Measurements from ENCODE around the gene HEPACAM.

Gene HEPACAM

GRCh38 chr11:124942466-124943253 is 6.8 kb upstream of the HEPACAM start:
- DNase-seq, result no peak

GRCh38 chr11:124941703-124942102 is 5.9 kb upstream of the HEPACAM start:
- DNase-seq, result no peak

GRCh38 chr11:124938970-124939369 is 3.1 kb upstream of the HEPACAM start:
- DNase-seq, result no peak

- no peak for DNase-seq
Observed at GRCh38 chr11:124938206-124938765, 2.4 kb upstream of the HEPACAM start.

- no peak for DNase-seq
Observed at GRCh38 chr11:124937336-124937935, 1.6 kb upstream of the HEPACAM start.

- no peak for DNase-seq
Observed at GRCh38 chr11:124934862-124935547, 842 bp downstream of the HEPACAM start.

- DNase-seq, result no peak
Observed at GRCh38 chr11:124930799-124931198, 5.0 kb downstream of the HEPACAM start.

- no peak for DNase-seq
Observed at GRCh38 chr11:124928942-124929665, 6.7 kb downstream of the HEPACAM start.

- no peak for DNase-seq
Observed at GRCh38 chr11:124923296-124923695, 12.6 kb downstream of the HEPACAM start.

GRCh38 chr11:124922831-124923230 is 13.0 kb downstream of the HEPACAM start:
- DNase-seq, result peak; percentile 28

GRCh38 chr11:124920870-124921609 is 14.8 kb downstream of the HEPACAM start:
- peak; percentile 82 for DNase-seq

GRCh38 chr11:124920356-124920755 is 15.5 kb downstream of the HEPACAM start:
- DNase-seq, result no peak

GRCh38 chr11:124919898-124920297 is 15.9 kb downstream of the HEPACAM start:
- no peak for DNase-seq

- DNase-seq, result no peak
Observed at GRCh38 chr11:124918950-124919349, 16.9 kb downstream of the HEPACAM start, which contains the start of gene HEPN1. TSS of gene HEPN1 (plus strand) at chr11:124919250.

GRCh38 chr11:124917115-124917637 is 18.7 kb downstream of the HEPACAM start:
- DNase-seq, result no peak

- DNase-seq, result no peak
Observed at GRCh38 chr11:124916370-124916710, 19.5 kb downstream of the HEPACAM start.

GRCh38 chr11:124915541-124916369 is 20.1 kb downstream of the HEPACAM start:
- no peak for DNase-seq

GRCh38 chr11:124902616-124903015 is 33.2 kb downstream of the HEPACAM start:
- no peak for DNase-seq

GRCh38 chr11:124900464-124900863 is 35.4 kb downstream of the HEPACAM start:
- DNase-seq, result no peak

GRCh38 chr11:124899383-124900145 is 36.3 kb downstream of the HEPACAM start:
- no peak for DNase-seq

Measured in hematopoietic multipotent progenitor cell treated with erythropoietin and hydrocortisone succinate and interleukin-3 and kit ligand, for 6 days (in vitro differentiated cells).